Ureter (tissue), 1 donor: Measurements from ENCODE around the gene AOC1. TPM values are rescaled to one million over a fixed set of nuclear protein-coding genes. Genes with fewer than 3 reads are reported as not detected.
"Not testable (repeated sequence)": the region's sequence is repeated elsewhere in the genome, so short reads cannot be mapped to it uniquely, and the experiment has no call there.

ENCODE experiments used
- DNase-seq: peaks from one replicate; pipeline ENCODE4 v3.0.0-alpha.2; 2020; ENCODE audit warnings: low spot score
- total RNA-seq: library from RNA; stranded (reverse); gene quantifications from one replicate; pipeline ENCODE4 v1.2.4, GENCODE V29; 2023
- donor health status: DM: yes; HTN: yes; CAD: no.

The AOC1 gene
- total RNA-seq, 1 donor from 2014 or later, result 1.5 TPM

- DNase-seq, result no peak
These were observed 45.5 kb downstream of the AOC1 start for GRCh38 chr7:150897502-150898474.

GRCh38 chr7:150898475-150899011, 46.2 kb downstream of the AOC1 start:
- peak; percentile 85 for DNase-seq

- no peak for DNase-seq
These were observed 48.4 kb downstream of the AOC1 start for GRCh38 chr7:150900675-150901074.

GRCh38 chr7:150901160-150902035, 49.1 kb downstream of the AOC1 start:
- no peak for DNase-seq

GRCh38 chr7:150902078-150903033, 50.0 kb downstream of the AOC1 start:
- DNase-seq, result no peak

GRCh38 chr7:150903606-150904005, 51.3 kb downstream of the AOC1 start:
- peak; percentile 75 for DNase-seq

GRCh38 chr7:150904011-150904909, 51.9 kb downstream of the AOC1 start:
- DNase-seq, result no peak

GRCh38 chr7:150908173-150908572, 55.9 kb downstream of the AOC1 start:
- no peak for DNase-seq

- no peak for DNase-seq
These were observed 57.1 kb downstream of the AOC1 start for GRCh38 chr7:150909200-150909995.

- DNase-seq, result not testable (repeated sequence)
These were observed 58.1 kb downstream of the AOC1 start for GRCh38 chr7:150910305-150910995.

GRCh38 chr7:150910996-150911422, 58.7 kb downstream of the AOC1 start:
- DNase-seq, result no peak

Other genes starting within 250 kb of the AOC1 start
- 26.3 TPM for gene GIMAP6, start 220.1 kb upstream of the AOC1 start, total RNA-seq
- 11.5 TPM for gene GIMAP2, start 166.8 kb upstream of the AOC1 start, total RNA-seq
- 3.5 TPM for gene GIMAP1, start 135.9 kb upstream of the AOC1 start, total RNA-seq
- gene GIMAP5, start 115.1 kb upstream of the AOC1 start, total RNA-seq, result 19.2 TPM
- gene TMEM176B, start 52.2 kb upstream of the AOC1 start, total RNA-seq, result 32.7 TPM
- gene TMEM176A, start 51.7 kb upstream of the AOC1 start, total RNA-seq, result 30.7 TPM
- 17.7 TPM for gene KCNH2, start 125.8 kb downstream of the AOC1 start, total RNA-seq
- gene NOS3, start 138.5 kb downstream of the AOC1 start, total RNA-seq, result 50.7 TPM
- 0.55 TPM for gene ATG9B, start 172.0 kb downstream of the AOC1 start, total RNA-seq
- 32.4 TPM for gene ABCB8, start 175.9 kb downstream of the AOC1 start, total RNA-seq
- 0.34 TPM for gene ASIC3, start 196.0 kb downstream of the AOC1 start, total RNA-seq
- gene CDK5, start 205.4 kb downstream of the AOC1 start, total RNA-seq, result 5.5 TPM
- gene SLC4A2, start 207.1 kb downstream of the AOC1 start, total RNA-seq, result 74.2 TPM
- 91.7 TPM for gene FASTK, start 228.3 kb downstream of the AOC1 start, total RNA-seq
- 24.9 TPM for gene TMUB1, start 231.0 kb downstream of the AOC1 start, total RNA-seq
- gene AGAP3, start 234.0 kb downstream of the AOC1 start, total RNA-seq, result 178 TPM